H1 (cell line): ENCODE data around the gene SRSF1. TPM values are rescaled to one million over a fixed set of nuclear protein-coding genes. Genes with fewer than 3 reads are reported as not detected.

Source experiments
- CHD2 ChIP-seq: IDR thresholded peaks from 2 replicates; pipeline ENCODE4 v1.6.1; 2012; ENCODE audit warnings: low read length, improper control_type of control experiment
- JUN ChIP-seq: IDR thresholded peaks from 2 replicates; pipeline ENCODE4 v1.6.1; 2011; ENCODE audit warnings: low read depth, mild to moderate bottlenecking, improper control_type of control experiment, low read length
- TAF7 ChIP-seq: optimal IDR thresholded peaks from 2 replicates; pipeline ENCODE3; 2011; ENCODE audit warnings: low read depth, mild to moderate bottlenecking, inconsistent platforms, low read length, moderate library complexity, borderline replicate concordance
- polyA plus RNA-seq, 7 experiments: library from polyadenylated mRNA; depleted of rRNA in 3 of 7; stranded (reverse) in 5 of 7; unstranded in 2 of 7; fragments of >200 nt in 5 of 7; fragments of 200-250 nt in 2 of 7; gene quantifications; 1 replicate in 5 of 7; 2 replicates in 1 of 7; 4 replicates in 1 of 7; pipeline versions ENCODE4 v1.2.1 to v1.2.3, GENCODE V29; 2011 to 2013; ENCODE audit warnings: missing spikeins in 2 of 7, mixed read lengths in 2 of 7
- total RNA-seq: library from RNA; stranded (reverse); fragmentation: NEBNext Ultra II Directional; extraction: Animal tissue kit (Norgen Biotek cat#: 25700); gene quantifications from 2 replicates; pipeline ENCODE4 v1.2.1, GENCODE V29; 2021
- TF ChIP-seq, protein P1 (sequence below): fragments of 300-600 bp; sonication (generic); IDR thresholded peaks from 2 replicates; pipeline ENCODE4 v1.7.1; 2012; ENCODE audit warnings: low read length, moderate library complexity, mild to moderate bottlenecking, inconsistent platforms; ENCODE audit not compliant: insufficient replicate concordance
- TF ChIP-seq, protein P2 (sequence below): IDR thresholded peaks from 2 replicates; pipeline ENCODE4 v1.6.1; 2011; ENCODE audit warnings: low read length, improper control_type of control experiment

SRSF1 gene
- total and polyA plus RNA-seq, 2 of the 8 experiments (the other 6 are each of a cell fraction or from before 2014, with no cell fraction given), result 149 to 429 TPM

DNA sequence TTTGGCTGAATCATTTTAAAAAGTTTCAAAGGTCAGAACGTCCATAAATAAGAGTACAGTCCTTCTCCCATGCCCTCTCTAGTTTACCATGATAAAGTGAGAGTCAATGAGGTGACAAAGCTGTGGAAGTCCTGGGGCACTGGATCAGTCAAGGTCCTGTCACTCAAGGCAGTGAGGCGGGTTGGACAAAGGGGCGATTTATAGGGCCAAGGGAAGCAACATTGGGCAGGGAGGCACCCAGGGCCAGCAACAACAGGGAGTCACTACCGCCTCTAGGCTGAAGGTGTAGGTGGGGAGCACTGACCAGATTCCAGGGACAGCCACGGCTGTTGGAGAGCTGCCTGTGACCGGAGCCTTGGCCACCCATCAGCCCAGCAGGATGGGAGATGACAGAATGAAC is 47.6 kb upstream of the SRSF1 start (continued):
- TF ChIP-seq, protein P1, sequence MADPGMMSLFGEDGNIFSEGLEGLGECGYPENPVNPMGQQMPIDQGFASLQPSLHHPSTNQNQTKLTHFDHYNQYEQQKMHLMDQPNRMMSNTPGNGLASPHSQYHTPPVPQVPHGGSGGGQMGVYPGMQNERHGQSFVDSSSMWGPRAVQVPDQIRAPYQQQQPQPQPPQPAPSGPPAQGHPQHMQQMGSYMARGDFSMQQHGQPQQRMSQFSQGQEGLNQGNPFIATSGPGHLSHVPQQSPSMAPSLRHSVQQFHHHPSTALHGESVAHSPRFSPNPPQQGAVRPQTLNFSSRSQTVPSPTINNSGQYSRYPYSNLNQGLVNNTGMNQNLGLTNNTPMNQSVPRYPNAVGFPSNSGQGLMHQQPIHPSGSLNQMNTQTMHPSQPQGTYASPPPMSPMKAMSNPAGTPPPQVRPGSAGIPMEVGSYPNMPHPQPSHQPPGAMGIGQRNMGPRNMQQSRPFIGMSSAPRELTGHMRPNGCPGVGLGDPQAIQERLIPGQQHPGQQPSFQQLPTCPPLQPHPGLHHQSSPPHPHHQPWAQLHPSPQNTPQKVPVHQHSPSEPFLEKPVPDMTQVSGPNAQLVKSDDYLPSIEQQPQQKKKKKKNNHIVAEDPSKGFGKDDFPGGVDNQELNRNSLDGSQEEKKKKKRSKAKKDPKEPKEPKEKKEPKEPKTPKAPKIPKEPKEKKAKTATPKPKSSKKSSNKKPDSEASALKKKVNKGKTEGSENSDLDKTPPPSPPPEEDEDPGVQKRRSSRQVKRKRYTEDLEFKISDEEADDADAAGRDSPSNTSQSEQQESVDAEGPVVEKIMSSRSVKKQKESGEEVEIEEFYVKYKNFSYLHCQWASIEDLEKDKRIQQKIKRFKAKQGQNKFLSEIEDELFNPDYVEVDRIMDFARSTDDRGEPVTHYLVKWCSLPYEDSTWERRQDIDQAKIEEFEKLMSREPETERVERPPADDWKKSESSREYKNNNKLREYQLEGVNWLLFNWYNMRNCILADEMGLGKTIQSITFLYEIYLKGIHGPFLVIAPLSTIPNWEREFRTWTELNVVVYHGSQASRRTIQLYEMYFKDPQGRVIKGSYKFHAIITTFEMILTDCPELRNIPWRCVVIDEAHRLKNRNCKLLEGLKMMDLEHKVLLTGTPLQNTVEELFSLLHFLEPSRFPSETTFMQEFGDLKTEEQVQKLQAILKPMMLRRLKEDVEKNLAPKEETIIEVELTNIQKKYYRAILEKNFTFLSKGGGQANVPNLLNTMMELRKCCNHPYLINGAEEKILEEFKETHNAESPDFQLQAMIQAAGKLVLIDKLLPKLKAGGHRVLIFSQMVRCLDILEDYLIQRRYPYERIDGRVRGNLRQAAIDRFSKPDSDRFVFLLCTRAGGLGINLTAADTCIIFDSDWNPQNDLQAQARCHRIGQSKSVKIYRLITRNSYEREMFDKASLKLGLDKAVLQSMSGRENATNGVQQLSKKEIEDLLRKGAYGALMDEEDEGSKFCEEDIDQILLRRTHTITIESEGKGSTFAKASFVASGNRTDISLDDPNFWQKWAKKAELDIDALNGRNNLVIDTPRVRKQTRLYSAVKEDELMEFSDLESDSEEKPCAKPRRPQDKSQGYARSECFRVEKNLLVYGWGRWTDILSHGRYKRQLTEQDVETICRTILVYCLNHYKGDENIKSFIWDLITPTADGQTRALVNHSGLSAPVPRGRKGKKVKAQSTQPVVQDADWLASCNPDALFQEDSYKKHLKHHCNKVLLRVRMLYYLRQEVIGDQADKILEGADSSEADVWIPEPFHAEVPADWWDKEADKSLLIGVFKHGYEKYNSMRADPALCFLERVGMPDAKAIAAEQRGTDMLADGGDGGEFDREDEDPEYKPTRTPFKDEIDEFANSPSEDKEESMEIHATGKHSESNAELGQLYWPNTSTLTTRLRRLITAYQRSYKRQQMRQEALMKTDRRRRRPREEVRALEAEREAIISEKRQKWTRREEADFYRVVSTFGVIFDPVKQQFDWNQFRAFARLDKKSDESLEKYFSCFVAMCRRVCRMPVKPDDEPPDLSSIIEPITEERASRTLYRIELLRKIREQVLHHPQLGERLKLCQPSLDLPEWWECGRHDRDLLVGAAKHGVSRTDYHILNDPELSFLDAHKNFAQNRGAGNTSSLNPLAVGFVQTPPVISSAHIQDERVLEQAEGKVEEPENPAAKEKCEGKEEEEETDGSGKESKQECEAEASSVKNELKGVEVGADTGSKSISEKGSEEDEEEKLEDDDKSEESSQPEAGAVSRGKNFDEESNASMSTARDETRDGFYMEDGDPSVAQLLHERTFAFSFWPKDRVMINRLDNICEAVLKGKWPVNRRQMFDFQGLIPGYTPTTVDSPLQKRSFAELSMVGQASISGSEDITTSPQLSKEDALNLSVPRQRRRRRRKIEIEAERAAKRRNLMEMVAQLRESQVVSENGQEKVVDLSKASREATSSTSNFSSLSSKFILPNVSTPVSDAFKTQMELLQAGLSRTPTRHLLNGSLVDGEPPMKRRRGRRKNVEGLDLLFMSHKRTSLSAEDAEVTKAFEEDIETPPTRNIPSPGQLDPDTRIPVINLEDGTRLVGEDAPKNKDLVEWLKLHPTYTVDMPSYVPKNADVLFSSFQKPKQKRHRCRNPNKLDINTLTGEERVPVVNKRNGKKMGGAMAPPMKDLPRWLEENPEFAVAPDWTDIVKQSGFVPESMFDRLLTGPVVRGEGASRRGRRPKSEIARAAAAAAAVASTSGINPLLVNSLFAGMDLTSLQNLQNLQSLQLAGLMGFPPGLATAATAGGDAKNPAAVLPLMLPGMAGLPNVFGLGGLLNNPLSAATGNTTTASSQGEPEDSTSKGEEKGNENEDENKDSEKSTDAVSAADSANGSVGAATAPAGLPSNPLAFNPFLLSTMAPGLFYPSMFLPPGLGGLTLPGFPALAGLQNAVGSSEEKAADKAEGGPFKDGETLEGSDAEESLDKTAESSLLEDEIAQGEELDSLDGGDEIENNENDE, result no peak
- TF ChIP-seq, protein P2, sequence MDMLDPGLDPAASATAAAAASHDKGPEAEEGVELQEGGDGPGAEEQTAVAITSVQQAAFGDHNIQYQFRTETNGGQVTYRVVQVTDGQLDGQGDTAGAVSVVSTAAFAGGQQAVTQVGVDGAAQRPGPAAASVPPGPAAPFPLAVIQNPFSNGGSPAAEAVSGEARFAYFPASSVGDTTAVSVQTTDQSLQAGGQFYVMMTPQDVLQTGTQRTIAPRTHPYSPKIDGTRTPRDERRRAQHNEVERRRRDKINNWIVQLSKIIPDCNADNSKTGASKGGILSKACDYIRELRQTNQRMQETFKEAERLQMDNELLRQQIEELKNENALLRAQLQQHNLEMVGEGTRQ, result no peak
- TF ChIP-seq CHD2 (no peak), TAF7 (no peak), JUN (no peak)
- TF ChIP-seq, all 59 proteins: peak for 0
